GM12872 (cell line): ENCODE measurements around the gene NRG2.

Experiments
- CTCF ChIP-seq: IDR thresholded peaks from 3 replicates; pipeline ENCODE4 v1.5.1; 2011; ENCODE audit warnings: low read depth, mild to moderate bottlenecking, low read length, moderate library complexity; ENCODE audit not compliant: insufficient read depth

Gene NRG2

GRCh38 chr5:139889410-139889809 lies 153.7 kb downstream of the NRG2 start:
- no peak for TF ChIP-seq CTCF

- no peak for TF ChIP-seq CTCF
Measured at GRCh38 chr5:139888370-139888769, 154.7 kb downstream of the NRG2 start.

GRCh38 chr5:139886213-139886612 lies 156.9 kb downstream of the NRG2 start:
- TF ChIP-seq CTCF, result no peak

GRCh38 chr5:139885857-139886208 lies 157.3 kb downstream of the NRG2 start:
- no peak for TF ChIP-seq CTCF

GRCh38 chr5:139885172-139885856 lies 157.8 kb downstream of the NRG2 start:
- no peak for TF ChIP-seq CTCF

- TF ChIP-seq CTCF, result no peak
Measured at GRCh38 chr5:139884734-139885133, 158.4 kb downstream of the NRG2 start.

- TF ChIP-seq CTCF, result no peak
Measured at GRCh38 chr5:139884144-139884543, 159.0 kb downstream of the NRG2 start.

- TF ChIP-seq CTCF, result no peak
Measured at GRCh38 chr5:139882961-139883539, 160.0 kb downstream of the NRG2 start.
